GM19193 (cell line): Measurements from ENCODE around the gene MAST2.

Experiments
- POLR2A ChIP-seq: IDR thresholded peaks from 4 replicates; pipeline ENCODE4 v1.6.1; 2011; ENCODE audit not compliant: insufficient read depth, insufficient read length; ENCODE audit errors: extremely low read depth

Gene MAST2

GRCh38 chr1:45802343-45803298 lies 791 bp upstream of the MAST2 start:
- TF ChIP-seq POLR2A: no peak

- no peak for TF ChIP-seq POLR2A
Observed at GRCh38 chr1:45804669-45804969, 1.2 kb downstream of the MAST2 start.

- TF ChIP-seq POLR2A: no peak
Observed at GRCh38 chr1:45806129-45806528, 2.7 kb downstream of the MAST2 start.

- TF ChIP-seq POLR2A: no peak
Observed at GRCh38 chr1:45809761-45810160, 6.3 kb downstream of the MAST2 start.

GRCh38 chr1:45814776-45815175 lies 11.4 kb downstream of the MAST2 start:
- TF ChIP-seq POLR2A: no peak

GRCh38 chr1:45815667-45816458 lies 12.5 kb downstream of the MAST2 start:
- TF ChIP-seq POLR2A: no peak

- TF ChIP-seq POLR2A: no peak
Observed at GRCh38 chr1:45820173-45820572, 16.8 kb downstream of the MAST2 start.

GRCh38 chr1:45820788-45821187 lies 17.4 kb downstream of the MAST2 start:
- TF ChIP-seq POLR2A: no peak

GRCh38 chr1:45822644-45823043 lies 19.2 kb downstream of the MAST2 start:
- no peak for TF ChIP-seq POLR2A

GRCh38 chr1:45824607-45825006 lies 21.2 kb downstream of the MAST2 start:
- no peak for TF ChIP-seq POLR2A

GRCh38 chr1:45827256-45827655 lies 23.8 kb downstream of the MAST2 start:
- TF ChIP-seq POLR2A: no peak

GRCh38 chr1:45828841-45829240 lies 25.4 kb downstream of the MAST2 start:
- TF ChIP-seq POLR2A: no peak

GRCh38 chr1:45833361-45833760 lies 29.9 kb downstream of the MAST2 start:
- TF ChIP-seq POLR2A: no peak

GRCh38 chr1:45834689-45835088 lies 31.3 kb downstream of the MAST2 start:
- TF ChIP-seq POLR2A: no peak

- TF ChIP-seq POLR2A: no peak
Observed at GRCh38 chr1:45836451-45836850, 33.0 kb downstream of the MAST2 start.

GRCh38 chr1:45840704-45841103 lies 37.3 kb downstream of the MAST2 start:
- no peak for TF ChIP-seq POLR2A
